ENCODE measurements around the gene DPH2.

DNA sequence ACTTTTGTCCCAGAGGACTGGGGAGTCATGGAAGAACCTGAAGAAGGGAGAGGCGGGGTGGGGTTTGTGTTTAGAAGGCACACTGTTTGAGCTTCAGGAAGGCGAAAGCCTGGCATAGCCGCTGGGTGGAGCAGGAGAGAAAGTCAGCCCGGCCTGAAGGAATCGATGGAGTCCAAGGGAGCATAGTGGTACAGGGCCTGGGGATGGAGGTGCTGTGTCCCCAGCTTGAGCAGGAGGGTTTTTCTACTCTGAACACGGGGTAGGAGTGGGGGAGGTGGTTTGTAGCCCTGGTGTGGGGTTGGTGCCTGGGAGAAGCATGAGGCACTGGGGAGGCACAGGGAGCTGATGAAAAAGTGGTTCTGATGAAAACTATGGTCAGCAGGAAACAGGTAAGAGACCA is 16.9 kb downstream of the DPH2 start:
- TF ChIP-seq, protein P1, sequence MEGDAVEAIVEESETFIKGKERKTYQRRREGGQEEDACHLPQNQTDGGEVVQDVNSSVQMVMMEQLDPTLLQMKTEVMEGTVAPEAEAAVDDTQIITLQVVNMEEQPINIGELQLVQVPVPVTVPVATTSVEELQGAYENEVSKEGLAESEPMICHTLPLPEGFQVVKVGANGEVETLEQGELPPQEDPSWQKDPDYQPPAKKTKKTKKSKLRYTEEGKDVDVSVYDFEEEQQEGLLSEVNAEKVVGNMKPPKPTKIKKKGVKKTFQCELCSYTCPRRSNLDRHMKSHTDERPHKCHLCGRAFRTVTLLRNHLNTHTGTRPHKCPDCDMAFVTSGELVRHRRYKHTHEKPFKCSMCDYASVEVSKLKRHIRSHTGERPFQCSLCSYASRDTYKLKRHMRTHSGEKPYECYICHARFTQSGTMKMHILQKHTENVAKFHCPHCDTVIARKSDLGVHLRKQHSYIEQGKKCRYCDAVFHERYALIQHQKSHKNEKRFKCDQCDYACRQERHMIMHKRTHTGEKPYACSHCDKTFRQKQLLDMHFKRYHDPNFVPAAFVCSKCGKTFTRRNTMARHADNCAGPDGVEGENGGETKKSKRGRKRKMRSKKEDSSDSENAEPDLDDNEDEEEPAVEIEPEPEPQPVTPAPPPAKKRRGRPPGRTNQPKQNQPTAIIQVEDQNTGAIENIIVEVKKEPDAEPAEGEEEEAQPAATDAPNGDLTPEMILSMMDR (conservative IDR thresholded peaks at IDR 0.05; ENCODE audit: low read length): no peak
- TF ChIP-seq EZH2phosphoT487 (IDR thresholded peaks at IDR 0.05; ENCODE audit: borderline replicate concordance): no peak
